Hepatocyte (in vitro differentiated cells): ENCODE data around the gene GNPTG. TPM values are rescaled to one million over a fixed set of nuclear protein-coding genes. Genes with fewer than 3 reads are reported as not detected.

Experiments
- DNase-seq: peaks from one replicate; pipeline ENCODE4 v3.0.0-alpha.2; 2016; ENCODE audit warnings: low spot score
- H2AFZ ChIP-seq: fragments of 200-600 bp; sonication (generic); 2 replicates; pipeline ENCODE4 v1.6.0; 2016; ENCODE audit warnings: antibody characterized with exemption, mild to moderate bottlenecking
- H3K27ac ChIP-seq: fragments of 200-600 bp; sonication (generic); 2 replicates; pipeline ENCODE4 v1.5.1; 2016; ENCODE audit warnings: mild to moderate bottlenecking
- H3K27me3 ChIP-seq: fragments of 200-600 bp; sonication (generic); 2 replicates; pipeline ENCODE4 v1.6.1; 2016
- H3K36me3 ChIP-seq: fragments of 200-600 bp; sonication (generic); replicated peaks from 2 replicates; pipeline ENCODE4 v1.5.1; 2016; ENCODE audit warnings: low read depth; ENCODE audit not compliant: insufficient read depth
- H3K4me1 ChIP-seq: fragments of 200-600 bp; sonication (generic); 2 replicates; pipeline ENCODE4 v1.5.1; 2016; ENCODE audit warnings: mild to moderate bottlenecking, moderate library complexity; ENCODE audit not compliant: insufficient read depth
- H3K4me2 ChIP-seq: fragments of 200-600 bp; sonication (generic); 2 replicates; pipeline ENCODE4 v1.6.0; 2016
- H3K4me3 ChIP-seq: fragments of 200-600 bp; sonication (generic); 2 replicates; pipeline ENCODE4 v1.5.1; 2016; ENCODE audit warnings: mild to moderate bottlenecking
- H3K79me2 ChIP-seq: fragments of 200-600 bp; sonication (generic); 2 replicates; pipeline ENCODE4 v1.6.0; 2017; ENCODE audit warnings: mild to moderate bottlenecking
- H3K9me2 ChIP-seq: fragments of 200-600 bp; sonication (generic); replicated peaks from 2 replicates; pipeline ENCODE4 v1.6.0; 2017; ENCODE audit warnings: mild to moderate bottlenecking; ENCODE audit not compliant: insufficient read depth
- H3K9me3 ChIP-seq: fragments of 200-600 bp; sonication (generic); 2 replicates; pipeline ENCODE4 v1.5.1; 2016; ENCODE audit warnings: low read depth, mild to moderate bottlenecking
- H4K20me1 ChIP-seq: fragments of 200-600 bp; sonication (generic); 2 replicates; pipeline ENCODE4 v1.6.0; 2016; ENCODE audit warnings: mild to moderate bottlenecking; ENCODE audit not compliant: insufficient read depth, poor library complexity, severe bottlenecking
- CTCF ChIP-seq: fragments of 200-600 bp; sonication (generic); IDR thresholded peaks from 2 replicates; pipeline ENCODE4 v1.5.1; 2016; ENCODE audit warnings: antibody characterized with exemption, mild to moderate bottlenecking; ENCODE audit not compliant: poor library complexity
- EZH2 ChIP-seq: fragments of 200-600 bp; sonication (generic); IDR thresholded peaks from 2 replicates; pipeline ENCODE4 v1.6.1; 2016; ENCODE audit warnings: antibody characterized with exemption, mild to moderate bottlenecking, borderline replicate concordance
- EZH2phosphoT487 ChIP-seq: fragments of 200-600 bp; sonication (generic); IDR thresholded peaks from one replicate; pipeline ENCODE4 v1.6.1; 2018; ENCODE audit warnings: antibody characterized with exemption, mild to moderate bottlenecking, low read depth, moderate library complexity; ENCODE audit not compliant: unreplicated experiment, severe bottlenecking
- WGBS: methylation state at CpG from one replicate; pipeline ENCODE4 v1.1.6; 2016; ENCODE audit warnings: low lambda C conversion rate; ENCODE audit errors: missing lambda C conversion rate; 5-methylcytosine and 5-hydroxymethylcytosine counted together
- polyA plus RNA-seq: library from polyadenylated mRNA; unstranded; fragments of >200 nt; fragmentation: Nextera tagmentation; extraction: Ambion mirVana; gene quantifications from 2 replicates; pipeline ENCODE4 v1.2.1, GENCODE V29; 2016
- total RNA-seq: library from RNA; depleted of rRNA; stranded (reverse); fragments of >200 nt; gene quantifications from 2 replicates; pipeline ENCODE4 v1.2.3, GENCODE V29; 2014

Gene GNPTG
- total and polyA plus RNA-seq, 2 experiments from 2014 or later = 76.6 to 133 TPM

DNA sequence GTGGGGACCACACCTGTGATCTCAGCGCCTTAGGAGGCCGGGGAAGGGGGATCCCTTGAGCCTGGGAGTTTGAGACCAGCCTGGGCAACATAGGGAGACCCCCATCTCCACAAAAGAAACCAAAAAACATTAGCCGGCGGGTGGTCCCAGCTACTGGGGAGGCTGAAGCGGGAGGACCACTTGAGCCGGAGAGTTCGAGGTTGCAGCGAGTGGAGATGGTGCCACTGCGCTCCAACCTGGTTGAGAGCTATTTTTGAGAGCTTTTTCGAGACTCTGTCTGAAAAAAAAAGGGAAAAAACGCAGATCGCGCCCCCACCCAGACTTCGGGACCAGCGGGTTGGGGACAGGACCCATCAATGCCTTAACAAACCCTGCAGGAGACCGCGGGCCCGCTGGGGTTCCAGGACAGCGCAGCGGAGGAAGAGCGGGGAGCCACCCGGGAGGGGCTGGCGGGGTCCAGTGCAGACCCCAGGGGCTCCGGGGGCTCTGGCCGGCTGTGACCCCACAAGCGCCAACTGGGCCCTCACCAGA is 19.0 kb upstream of the GNPTG start:
- no peaks in the 10 kb centered on the region for H3K36me3 ChIP-seq
- 13% methylated on average over 24 of the region's 26 CpGs for WGBS
- H3K4me2 ChIP-seq = peak overlapping the region; percentile 78
- DNase-seq = no peak
- no peaks in the 10 kb centered on the region for H3K79me2 ChIP-seq
- no peak overlapping the region for H3K27ac ChIP-seq
- H3K4me1 ChIP-seq = peaks cover 25% of the 10 kb centered on the region
- no peaks in the 10 kb centered on the region for H4K20me1 ChIP-seq
- H3K9me2 ChIP-seq = no peaks in the 10 kb centered on the region
- no peak overlapping the region for H2AFZ ChIP-seq
- H3K9me3 ChIP-seq = no peaks in the 10 kb centered on the region
- peaks cover 56% of the 10 kb centered on the region for H3K27me3 ChIP-seq
- no peak for TF ChIP-seq EZH2phosphoT487
- TF ChIP-seq EZH2 = peak; percentile 9
- no peak overlapping the region for H3K4me3 ChIP-seq

- peak within 1 kb of the TSS; percentile 13 for H3K4me3 ChIP-seq
- no peaks in the 10 kb centered on the region for H3K9me2 ChIP-seq
These were observed 18.4 kb upstream of the GNPTG start, which contains the start of gene BAIAP3 for GRCh38 chr16:1333149-1333812. Gene BAIAP3 (plus strand): TSS chr16:1333645. CDS start chr16:1338550, 4,905 bp downstream.

DNA sequence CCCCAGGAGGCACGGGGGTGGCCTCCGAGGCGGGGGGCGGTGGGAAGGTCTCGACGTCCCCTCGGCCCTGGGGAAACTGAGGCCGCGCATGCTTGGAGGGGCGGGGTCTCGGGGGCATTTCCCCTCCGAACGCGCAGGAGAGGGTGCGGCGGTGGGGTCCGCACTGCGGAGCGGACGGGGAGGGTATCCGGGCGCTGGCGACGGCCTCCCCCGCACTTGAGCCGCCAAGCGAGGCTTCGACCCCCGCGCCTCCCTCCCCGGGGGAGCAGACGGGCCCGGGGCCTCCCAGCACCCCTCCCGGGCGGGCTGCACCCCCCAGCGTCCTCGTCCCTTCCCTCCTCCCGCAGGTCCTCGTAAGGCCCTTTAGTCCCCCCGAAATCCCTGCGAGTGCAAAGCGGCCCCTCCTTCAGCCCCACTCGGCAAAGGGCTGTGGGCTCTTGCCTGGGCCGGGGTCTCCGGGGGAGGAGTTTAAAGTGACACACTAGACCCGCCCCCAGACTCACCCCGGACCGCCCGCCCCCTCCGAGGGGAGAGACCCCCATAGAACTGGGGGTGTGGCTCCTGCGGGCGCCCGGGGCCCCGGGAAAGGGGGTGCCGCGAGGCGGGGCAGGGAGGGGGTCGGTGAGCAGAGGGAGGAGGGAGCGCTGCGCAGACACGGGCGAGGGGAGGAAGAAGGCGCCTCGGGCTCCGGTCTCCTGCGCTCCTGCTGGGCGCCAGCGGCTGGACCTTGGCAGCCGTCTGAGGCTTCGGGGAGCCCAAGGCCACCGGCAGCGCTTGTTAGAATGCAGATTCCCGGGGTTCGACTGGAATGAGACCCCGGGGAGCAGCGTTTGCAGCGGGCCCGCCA is 17.7 kb upstream of the GNPTG start:
- TF ChIP-seq CTCF = no peak
- TF ChIP-seq EZH2phosphoT487 = peak; percentile 74
- TF ChIP-seq EZH2 = no peak
- H3K9me2 ChIP-seq = no peaks in the 10 kb centered on the region
- peaks cover 56% of the 10 kb centered on the region for H3K27me3 ChIP-seq
- H4K20me1 ChIP-seq = no peaks in the 10 kb centered on the region
- no peaks in the 10 kb centered on the region for H3K36me3 ChIP-seq
- H3K27ac ChIP-seq = no peak overlapping the region
- no peak for DNase-seq
- H2AFZ ChIP-seq = no peak overlapping the region
- WGBS = 4% methylated on average over 8 of the region's 78 CpGs
- peaks cover 25% of the 10 kb centered on the region for H3K4me1 ChIP-seq
- H3K4me3 ChIP-seq = peak overlapping the region; percentile 13
- no peaks in the 10 kb centered on the region for H3K9me3 ChIP-seq
- H3K4me2 ChIP-seq = peak overlapping the region; percentile 78
- H3K79me2 ChIP-seq = no peaks in the 10 kb centered on the region

More at GRCh38 chr16:1333149-1333812, 18.4 kb upstream of the GNPTG start, which contains the start of gene BAIAP3:
- DNase-seq = peak; percentile 81
- H3K4me2 ChIP-seq = peak within 1 kb of the TSS; percentile 78
- no peaks in the 10 kb centered on the region for H3K9me3 ChIP-seq
- H3K79me2 ChIP-seq = no peaks in the 10 kb centered on the region
- H3K36me3 ChIP-seq = no peaks in the 10 kb centered on the region
- H2AFZ ChIP-seq = no peak within 1 kb of the TSS
- peaks cover 25% of the 10 kb centered on the region for H3K4me1 ChIP-seq
- no peak for TF ChIP-seq EZH2phosphoT487
- TF ChIP-seq EZH2 = no peak
- no peak for TF ChIP-seq CTCF
- 16% methylated on average over 30 of the region's 83 CpGs for WGBS
- no peaks in the 10 kb centered on the region for H4K20me1 ChIP-seq
- peaks cover 56% of the 10 kb centered on the region for H3K27me3 ChIP-seq
- H3K27ac ChIP-seq = no peak within 1 kb of the TSS

DNA sequence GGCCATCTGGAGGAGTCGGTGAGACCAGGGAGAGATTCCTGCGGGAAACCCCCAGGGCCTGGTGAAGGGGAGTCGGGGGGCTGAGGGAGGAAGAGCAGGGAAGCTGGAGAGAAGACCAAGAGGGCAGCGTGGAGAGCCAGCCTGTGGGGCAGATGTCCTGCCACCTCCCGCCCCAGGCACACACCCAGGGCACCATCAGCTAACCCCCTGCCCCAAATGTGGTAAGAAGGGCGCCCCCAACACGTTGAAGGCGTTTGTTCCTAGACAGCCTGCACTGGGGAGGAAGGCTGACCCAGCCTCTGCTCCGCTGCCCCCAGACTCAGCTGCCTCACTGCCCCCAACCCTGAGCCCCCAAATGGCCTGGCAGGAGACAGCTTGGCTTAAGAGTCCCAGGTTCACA is 17.0 kb upstream of the GNPTG start:
- Histone ChIP-seq H3K4me2 (peak overlapping the region; percentile 78), H2AFZ (no peak overlapping the region), H3K27me3 (peaks cover 56% of the 10 kb centered on the region), H3K9me2 (no peaks in the 10 kb centered on the region), H3K9me3 (no peaks in the 10 kb centered on the region), H3K27ac (no peak overlapping the region), H3K79me2 (no peaks in the 10 kb centered on the region), H3K36me3 (no peaks in the 10 kb centered on the region), H3K4me1 (peaks cover 25% of the 10 kb centered on the region), H4K20me1 (no peaks in the 10 kb centered on the region), H3K4me3 (no peak overlapping the region)
- 54% methylated on average over 6 of the region's 9 CpGs for WGBS
- TF ChIP-seq EZH2phosphoT487 (no peak), CTCF (no peak), EZH2 (no peak)
- DNase-seq = no peak
